Measurements from ENCODE around the gene RAB11FIP4. TPM values are rescaled to one million over a fixed set of nuclear protein-coding genes. Genes with fewer than 3 reads are reported as not detected.

RAB11FIP4 gene
- total RNA-seq, 4 donors from 2014 or later, result 41.0 to 173 (median 53.7) TPM

- no peak for DNase-seq
- Histone ChIP-seq H3K27ac (peak overlapping the region in 3 of 4 donors; percentile 16 to 88 (median 31)), H3K9me3 (no peaks in the 10 kb centered on the region), H3K36me3 (no peaks in the 10 kb centered on the region), H3K4me3 (no peak overlapping the region), H3K4me1 (peaks cover 22 to 61% (median 30%) of the 10 kb centered on the region in 4 donors), H3K27me3 (no peaks in the 10 kb centered on the region)
- 62 to 70% methylated on average over 1 to 6 of the region's 6 CpGs for WGBS, 2 donors (ENCODE audit: low coverage in 1 of 2)
- in situ Hi-C loops (cut with MboI; ENCODE audit: low pct_ligation_motif_present in 1 of 4, low pct_unique_long_range_greater_than_20kb in 1 of 4, low sequenced_read_pairs in 3 of 4), result no loop called here
- intact Hi-C loops (cut with DNase I; ENCODE audit: low total_unique reads), result no loop called here
- TF ChIP-seq CTCF (IDR thresholded peaks at IDR 0.05) (no peak), POLR2A (IDR thresholded peaks at IDR 0.05) (no peak), POLR2AphosphoS5 (IDR thresholded peaks at IDR 0.05) (no peak), EP300 (IDR thresholded peaks at IDR 0.05; ENCODE audit: low read depth) (no peak)
Measured at GRCh38 chr17:31564883-31565301, 173.4 kb downstream of the RAB11FIP4 start.

GRCh38 chr17:31565652-31566051 lies 174.2 kb downstream of the RAB11FIP4 start:
- H3K4me1 ChIP-seq, result peaks cover 19 to 53% (median 27%) of the 10 kb centered on the region in 4 donors
- H3K4me3 ChIP-seq, result no peak overlapping the region

GRCh38 chr17:31566247-31566991 lies 174.9 kb downstream of the RAB11FIP4 start:
- Histone ChIP-seq H3K27me3 (no peaks in the 10 kb centered on the region), H3K9me3 (no peaks in the 10 kb centered on the region), H3K36me3 (no peaks in the 10 kb centered on the region), H3K4me1 (peaks cover 13 to 50% (median 19%) of the 10 kb centered on the region in 4 donors), H3K27ac (peak overlapping the region in 2 of 4 donors; percentile 48 to 88), H3K4me3 (no peak overlapping the region)
- DNase-seq, result no peak
- intact Hi-C loops (cut with DNase I; ENCODE audit: low total_unique reads), result no loop called here
- no peak for TF ChIP-seq EP300 (IDR thresholded peaks at IDR 0.05; ENCODE audit: low read depth)
- TF ChIP-seq POLR2AphosphoS5 (IDR thresholded peaks at IDR 0.05), result no peak
- TF ChIP-seq CTCF (IDR thresholded peaks at IDR 0.05), result no peak
- TF ChIP-seq POLR2A (IDR thresholded peaks at IDR 0.05), result no peak
- WGBS, 2 donors (ENCODE audit: low coverage in 1 of 2), result 84 to 100% methylated on average over 1 to 12 of the region's 12 CpGs
- in situ Hi-C loops (cut with MboI; ENCODE audit: low pct_ligation_motif_present in 1 of 4, low pct_unique_long_range_greater_than_20kb in 1 of 4, low sequenced_read_pairs in 3 of 4), result no loop called here

More at GRCh38 chr17:31565652-31566051, 174.2 kb downstream of the RAB11FIP4 start:
- no peaks in the 10 kb centered on the region for H3K36me3 ChIP-seq
- H3K27ac ChIP-seq, result peak overlapping the region in 3 of 4 donors; percentile 16 to 88 (median 31)
- no peaks in the 10 kb centered on the region for H3K9me3 ChIP-seq
- TF ChIP-seq POLR2AphosphoS5 (IDR thresholded peaks at IDR 0.05) (no peak), CTCF (IDR thresholded peaks at IDR 0.05) (no peak), EP300 (IDR thresholded peaks at IDR 0.05; ENCODE audit: low read depth) (no peak), POLR2A (IDR thresholded peaks at IDR 0.05) (no peak)
- DNase-seq, result no peak
- in situ Hi-C loops (cut with MboI; ENCODE audit: low pct_ligation_motif_present in 1 of 4, low pct_unique_long_range_greater_than_20kb in 1 of 4, low sequenced_read_pairs in 3 of 4) (no loop called here), intact Hi-C loops (cut with DNase I; ENCODE audit: low total_unique reads) (no loop called here)
- 92 to 100% methylated on average over 5 to 9 of the region's 9 CpGs for WGBS, 2 donors (ENCODE audit: low coverage in 1 of 2)
- H3K27me3 ChIP-seq, result no peaks in the 10 kb centered on the region

GRCh38 chr17:31566992-31567373 lies 175.5 kb downstream of the RAB11FIP4 start:
- Histone ChIP-seq H3K4me1 (peaks cover 7 to 50% (median 15%) of the 10 kb centered on the region in 4 donors), H3K27me3 (no peaks in the 10 kb centered on the region), H3K9me3 (no peaks in the 10 kb centered on the region), H3K4me3 (no peak overlapping the region), H3K36me3 (no peaks in the 10 kb centered on the region), H3K27ac (peak overlapping the region in 2 of 4 donors; percentile 48 to 88)
- TF ChIP-seq CTCF (IDR thresholded peaks at IDR 0.05), result no peak
- TF ChIP-seq POLR2AphosphoS5 (IDR thresholded peaks at IDR 0.05), result no peak
- TF ChIP-seq POLR2A (IDR thresholded peaks at IDR 0.05), result no peak
- TF ChIP-seq EP300 (IDR thresholded peaks at IDR 0.05; ENCODE audit: low read depth), result no peak
- in situ Hi-C loops (cut with MboI; ENCODE audit: low pct_ligation_motif_present in 1 of 4, low pct_unique_long_range_greater_than_20kb in 1 of 4, low sequenced_read_pairs in 3 of 4) (no loop called here), intact Hi-C loops (cut with DNase I; ENCODE audit: low total_unique reads) (no loop called here)
- no peak for DNase-seq
- 92% methylated on average over 6 of the region's 6 CpGs; no CpG with 5 or more reads in 1 of the 2 donors for WGBS, 2 donors (ENCODE audit: low coverage in 1 of 2)

Data from transverse colon (tissue), 4 donors.